ENCODE data around the gene ZNF432. TPM values are rescaled to one million over a fixed set of nuclear protein-coding genes. Genes with fewer than 3 reads are reported as not detected.
"Not testable (repeated sequence)": the region's sequence is repeated elsewhere in the genome, so short reads cannot be mapped to it uniquely, and the experiment has no call there.

The ZNF432 gene
- total RNA-seq = 1 to 10 TPM; 8.3 to 8.8 TPM

DNA sequence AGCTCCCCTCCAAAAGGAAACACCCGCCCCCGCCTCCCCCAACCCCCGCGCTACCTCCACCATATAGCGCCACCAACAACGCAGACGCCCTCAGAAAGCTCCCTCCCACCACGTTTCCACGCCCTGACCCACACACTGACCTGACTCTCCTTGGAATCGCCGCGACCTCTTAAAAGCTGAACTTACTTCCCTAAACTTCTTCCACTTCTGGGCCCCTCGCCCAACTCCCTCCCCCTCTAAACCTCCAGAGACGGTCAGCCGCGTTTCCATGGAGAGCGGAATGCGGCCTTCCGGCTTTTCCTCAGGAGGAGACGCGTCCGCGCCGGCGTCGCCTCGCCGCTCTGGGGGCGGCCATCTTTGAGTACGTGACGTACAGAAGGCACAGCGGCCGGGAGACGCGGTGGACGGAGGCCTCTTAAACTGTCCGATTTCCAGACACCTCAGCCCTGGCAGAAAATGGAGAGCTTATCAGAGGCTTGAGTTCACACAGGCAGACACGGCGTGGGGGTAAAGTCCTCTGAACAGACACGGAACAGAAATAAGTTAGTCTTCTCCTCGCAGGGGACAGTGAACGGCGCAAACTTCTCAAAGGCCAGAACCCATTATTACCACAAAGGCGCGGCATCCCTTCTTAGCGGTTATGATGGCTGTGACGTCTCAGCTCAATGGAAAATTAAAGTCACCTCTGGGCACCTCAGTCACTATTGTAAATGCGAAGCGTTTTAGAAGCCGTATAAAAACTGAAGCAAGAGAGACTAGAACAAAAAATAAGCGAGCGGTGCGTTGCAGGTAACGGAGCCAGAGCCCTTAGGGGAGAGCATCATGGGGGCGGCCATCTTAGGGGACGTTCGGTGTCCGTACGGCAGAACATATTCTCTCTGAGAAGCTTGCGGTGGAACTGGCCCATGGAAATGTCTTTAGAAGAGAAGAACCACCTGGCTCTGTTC, at the start of gene ZNF432:
TSS of gene ZNF432 (minus strand) at position 284 of the 947 bp plus-strand sequence. CDS start 1,970 bp downstream, outside the sequence.
- DNase-seq = peak; percentile 87
- Mint-ChIP-seq H3K27me3 (no peaks in the 10 kb centered on the region), H3K36me3 (peaks cover 77% of the 10 kb centered on the region), H3K27ac (peak within 1 kb of the TSS; percentile 97), H3K4me1 (ENCODE audit: low read depth) (peaks cover 13% of the 10 kb centered on the region), H3K4me3 (peak within 1 kb of the TSS; percentile 92), H3K9me3 (peaks cover 58% of the 10 kb centered on the region)
- intact Hi-C loops (cut with micrococcal nuclease) = loop anchor here (1.0 to 5.0 kb wide), 5 partner anchors 21 to 1283 kb away; partner anchors contain the start of genes ZNF350, ZNF613, ZNF614 and ZNF845
- POLR2A ChIA-PET = interaction anchor here (0.6 to 1.6 kb wide), 6 partner anchors 11 to 178 kb away, joined by 3 to 8 read pairs (median 3); partner anchors contain the start of gene ZNF614
- CTCF ChIA-PET = no interaction called here

DNA sequence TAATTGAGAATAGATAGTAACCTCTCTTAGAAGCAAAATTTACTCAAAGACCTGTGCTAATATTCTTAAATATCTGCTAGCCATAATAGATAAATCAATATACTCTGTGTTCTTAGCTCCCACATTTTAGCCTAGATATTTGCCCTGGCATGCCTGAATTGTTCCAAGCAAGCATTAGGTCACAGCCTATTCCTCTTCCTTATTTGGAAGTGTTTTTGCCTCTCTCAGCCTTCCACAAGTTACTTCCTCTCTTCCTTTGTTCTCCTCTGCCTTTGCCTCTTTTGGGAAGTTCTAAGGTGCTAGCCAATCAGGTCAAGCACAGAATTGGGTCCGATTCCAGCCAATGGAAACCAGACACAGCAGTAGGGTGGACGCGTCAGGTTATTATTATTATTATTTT, 47.8 kb upstream of the ZNF432 start:
- Mint-ChIP-seq H3K36me3 (peaks cover 55% of the 10 kb centered on the region), H3K4me3 (peak overlapping the region; percentile 87), H3K4me1 (ENCODE audit: low read depth) (peaks cover 29% of the 10 kb centered on the region), H3K9me3 (peaks cover 70% of the 10 kb centered on the region)
- DNase-seq; H3K27me3 Mint-ChIP-seq; POLR2A ChIA-PET; H3K27ac Mint-ChIP-seq; CTCF ChIA-PET; intact Hi-C loops (cut with micrococcal nuclease): not testable (repeated sequence)

DNA sequence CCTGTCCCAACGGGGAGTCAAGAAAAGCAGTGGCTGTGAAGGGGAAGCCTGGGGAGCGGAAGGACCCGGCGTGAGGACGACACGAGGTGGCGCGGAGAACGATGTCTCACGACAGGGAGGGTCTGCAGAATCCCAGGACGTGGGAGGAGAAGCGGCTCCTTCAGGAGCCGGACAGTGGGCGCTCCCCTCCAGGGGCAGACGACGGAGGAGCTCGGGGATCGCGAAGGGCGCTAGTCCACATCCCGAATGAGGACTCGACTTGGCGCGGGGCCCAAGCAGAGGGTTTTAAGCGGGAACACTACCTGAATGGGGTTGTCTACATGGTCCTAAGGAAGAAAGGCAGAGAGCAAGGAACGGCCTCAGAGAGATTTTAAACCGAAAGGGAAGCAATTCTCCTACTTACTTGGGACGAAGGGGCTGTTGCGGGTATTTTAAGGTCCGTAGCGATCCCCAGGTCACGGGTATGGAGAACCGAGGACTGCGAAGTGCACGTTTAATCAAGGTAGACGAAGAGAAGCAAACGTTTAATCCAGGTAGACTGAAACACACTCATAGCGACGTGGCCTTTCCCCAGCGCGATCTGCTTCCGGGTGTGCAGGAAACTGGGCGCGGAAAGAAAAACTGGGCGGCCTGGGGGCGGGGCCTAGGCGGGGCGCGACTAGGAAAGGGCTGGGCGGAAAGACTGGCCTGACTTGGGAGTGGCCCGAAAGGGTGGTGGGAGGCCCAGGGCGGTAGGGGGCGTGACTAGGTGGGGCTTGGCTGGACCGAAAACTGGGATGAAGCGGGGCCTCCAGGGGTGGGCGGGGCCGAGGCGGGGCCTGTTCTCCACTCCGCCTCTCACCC, 46.8 kb upstream of the ZNF432 start, which contains the start of gene ZNF841:
TSS of gene ZNF841 (minus strand) at position 594 of the 843 bp plus-strand sequence. CDS start 10,964 bp downstream, outside the sequence.
- intact Hi-C loops (cut with micrococcal nuclease) = loop anchor here (1.0 kb wide), 1 partner anchor 44 kb away; the partner anchor contains the start of gene ZNF616
- peaks cover 74% of the 10 kb centered on the region for H3K9me3 Mint-ChIP-seq
- no peaks in the 10 kb centered on the region for H3K27me3 Mint-ChIP-seq
- H3K4me1 Mint-ChIP-seq (ENCODE audit: low read depth) = peaks cover 29% of the 10 kb centered on the region
- peak; percentile 95 for DNase-seq
- CTCF ChIA-PET = no interaction called here
- POLR2A ChIA-PET = no interaction called here
- H3K36me3 Mint-ChIP-seq = peaks cover 64% of the 10 kb centered on the region
- H3K4me3 Mint-ChIP-seq = peak within 1 kb of the TSS; percentile 87
- peak within 1 kb of the TSS; percentile 91 for H3K27ac Mint-ChIP-seq

DNA sequence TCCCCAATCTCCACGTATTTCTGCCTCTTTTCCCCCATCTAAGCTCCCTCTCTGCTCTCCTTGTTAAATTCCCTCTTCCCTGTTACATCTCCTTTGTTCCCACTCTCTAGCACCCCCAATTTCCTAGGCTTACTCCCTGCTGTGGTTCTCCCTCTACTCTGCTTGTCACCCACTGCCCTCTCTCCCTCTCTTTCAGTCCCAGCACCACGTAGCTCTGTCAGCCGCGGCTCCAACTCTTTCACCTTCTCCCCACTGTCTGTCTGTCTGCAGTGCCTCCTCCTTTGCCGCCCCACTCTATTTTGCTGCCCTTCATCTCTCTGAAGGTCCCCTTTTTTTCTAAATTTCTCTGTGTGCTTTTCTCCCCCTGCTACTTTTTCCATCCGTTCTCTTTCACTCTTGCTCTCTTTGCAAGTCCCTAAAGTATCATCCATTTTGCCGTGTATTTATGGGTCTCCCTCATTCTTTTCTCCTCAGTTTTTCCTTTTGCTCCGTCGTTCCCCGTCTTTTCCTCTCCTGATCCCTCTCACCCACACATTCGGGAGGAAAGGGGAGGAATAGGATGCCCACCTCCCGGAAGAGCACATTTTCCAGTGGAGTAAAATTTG, 46.0 kb upstream of the ZNF432 start:
- CTCF ChIA-PET = interaction anchor here (0.8 kb wide), 1 partner anchor 142 kb away, joined by 3 read pairs; no protein-coding TSS in a partner anchor
- no peaks in the 10 kb centered on the region for H3K27me3 Mint-ChIP-seq
- H3K4me3 Mint-ChIP-seq = peak overlapping the region; percentile 87
- peaks cover 77% of the 10 kb centered on the region for H3K9me3 Mint-ChIP-seq
- H3K27ac Mint-ChIP-seq = peak overlapping the region; percentile 91
- no peak for DNase-seq
- POLR2A ChIA-PET = interaction anchor here (0.5 kb wide), 1 partner anchor 1474 kb away, joined by 3 read pairs; no protein-coding TSS in a partner anchor
- intact Hi-C loops (cut with micrococcal nuclease) = loop anchor here (1.0 kb wide), 1 partner anchor 45 kb away; the partner anchor contains the start of gene ZNF616
- peaks cover 71% of the 10 kb centered on the region for H3K36me3 Mint-ChIP-seq
- peaks cover 31% of the 10 kb centered on the region for H3K4me1 Mint-ChIP-seq (ENCODE audit: low read depth)

DNA sequence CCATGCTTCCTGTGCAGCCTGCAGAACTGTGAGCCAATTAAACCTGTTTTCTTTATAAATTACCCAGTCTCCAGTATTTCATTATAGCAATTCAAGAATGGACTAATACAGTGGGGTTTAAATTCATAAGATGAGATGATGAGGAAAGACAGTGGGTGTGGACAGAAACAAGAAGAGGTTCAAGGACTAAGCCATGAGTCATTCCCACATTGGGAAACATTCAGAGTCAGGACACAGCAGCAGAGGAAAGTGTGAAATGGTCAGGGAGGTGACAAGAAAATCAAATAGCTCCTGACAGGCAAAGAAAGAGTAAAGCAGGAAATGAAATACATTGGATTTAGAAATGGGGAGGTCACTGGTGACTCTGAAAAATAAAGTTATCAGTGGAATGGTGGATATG, 37.8 kb upstream of the ZNF432 start:
- no peak for DNase-seq
- ChIA-PET CTCF (no interaction called here), POLR2A (no interaction called here)
- H3K9me3 Mint-ChIP-seq = peaks cover 83% of the 10 kb centered on the region
- peaks cover 2% of the 10 kb centered on the region for H3K4me1 Mint-ChIP-seq (ENCODE audit: low read depth)
- intact Hi-C loops (cut with micrococcal nuclease) = no loop called here
- H3K27me3 Mint-ChIP-seq = no peaks in the 10 kb centered on the region
- H3K4me3 Mint-ChIP-seq = no peak overlapping the region
- peaks cover 96% of the 10 kb centered on the region for H3K36me3 Mint-ChIP-seq
- no peak overlapping the region for H3K27ac Mint-ChIP-seq

DNA sequence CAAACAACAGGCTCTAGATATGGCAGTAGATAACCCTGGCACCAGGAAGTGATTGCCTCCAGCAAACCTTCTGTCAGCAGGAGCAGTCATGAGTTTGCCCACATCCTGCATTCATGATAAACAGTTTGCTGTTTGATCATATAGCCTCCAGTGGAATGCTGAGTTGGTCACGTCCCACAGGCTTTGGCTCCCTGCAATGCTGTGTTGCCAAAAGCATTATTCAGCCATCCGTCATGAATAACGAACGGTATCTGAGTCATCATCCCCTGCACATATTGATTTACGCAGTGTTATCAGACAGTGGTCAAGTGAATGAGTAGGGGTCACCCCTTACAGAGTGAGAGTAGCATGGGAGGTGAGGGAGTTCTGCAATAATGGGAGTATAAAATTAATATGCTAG, 21.9 kb upstream of the ZNF432 start:
- ChIA-PET CTCF (no interaction called here), POLR2A (no interaction called here)
- Mint-ChIP-seq H3K4me1 (ENCODE audit: low read depth) (no peaks in the 10 kb centered on the region), H3K27me3 (no peaks in the 10 kb centered on the region), H3K36me3 (peaks cover 93% of the 10 kb centered on the region), H3K4me3 (no peak overlapping the region), H3K27ac (no peak overlapping the region), H3K9me3 (peaks cover 90% of the 10 kb centered on the region)
- intact Hi-C loops (cut with micrococcal nuclease) = no loop called here
- DNase-seq = no peak

DNA sequence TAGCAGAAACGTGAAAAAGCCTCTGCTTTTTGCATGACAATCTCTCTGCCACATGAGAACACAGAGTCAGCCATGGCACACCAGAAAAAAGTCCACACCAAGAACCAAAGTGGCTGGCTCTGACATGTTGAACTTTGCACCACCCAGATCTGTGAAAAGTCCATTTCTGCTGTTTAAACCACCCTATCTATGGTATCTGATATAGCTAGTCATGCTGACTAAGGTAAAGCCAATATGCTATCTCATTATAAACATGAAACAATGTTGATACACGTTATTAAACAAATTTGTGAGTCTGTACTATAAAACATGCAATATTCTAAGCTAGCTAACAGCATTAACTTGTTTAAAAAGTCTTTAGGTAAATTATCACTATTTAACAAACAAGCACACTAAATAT, 21.0 kb upstream of the ZNF432 start:
- H3K4me1 Mint-ChIP-seq (ENCODE audit: low read depth) = no peaks in the 10 kb centered on the region
- intact Hi-C loops (cut with micrococcal nuclease) = no loop called here
- POLR2A ChIA-PET = no interaction called here
- H3K27ac Mint-ChIP-seq = no peak overlapping the region
- peaks cover 93% of the 10 kb centered on the region for H3K36me3 Mint-ChIP-seq
- H3K9me3 Mint-ChIP-seq = peaks cover 90% of the 10 kb centered on the region
- no peak overlapping the region for H3K4me3 Mint-ChIP-seq
- CTCF ChIA-PET = no interaction called here
- H3K27me3 Mint-ChIP-seq = no peaks in the 10 kb centered on the region
- DNase-seq = no peak

DNA sequence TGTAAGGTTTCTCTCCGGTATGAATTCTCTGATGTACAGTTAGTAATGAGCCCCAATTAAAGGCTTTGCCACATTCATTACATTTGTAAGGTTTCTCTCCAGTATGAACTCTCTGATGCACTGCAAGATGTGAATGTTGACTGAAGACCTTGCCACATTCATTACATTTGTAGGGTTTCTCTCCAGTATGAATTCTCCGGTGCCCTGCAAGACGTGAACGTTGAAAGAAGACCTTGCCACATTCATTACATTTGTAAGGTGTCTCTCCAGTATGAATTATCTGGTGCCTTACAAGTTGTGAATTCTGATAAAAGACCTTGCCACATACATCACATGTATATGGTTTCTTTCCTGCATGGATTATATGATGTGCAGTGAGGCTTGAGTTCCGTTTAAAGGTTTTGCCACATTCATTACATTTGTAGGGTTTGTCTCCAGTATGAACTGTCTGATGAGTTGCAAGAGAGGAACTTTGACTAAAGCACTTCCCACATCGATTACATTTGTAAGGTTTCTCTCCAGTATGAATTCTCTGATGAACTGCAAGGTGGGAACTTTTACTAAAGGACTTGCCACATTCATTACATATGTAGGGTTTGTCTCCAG, 17.7 kb upstream of the ZNF432 start:
- Mint-ChIP-seq H3K27ac (no peak overlapping the region), H3K4me3 (no peak overlapping the region), H3K4me1 (ENCODE audit: low read depth) (no peaks in the 10 kb centered on the region), H3K9me3 (peaks cover 85% of the 10 kb centered on the region), H3K36me3 (peaks cover 89% of the 10 kb centered on the region), H3K27me3 (no peaks in the 10 kb centered on the region)
- intact Hi-C loops (cut with micrococcal nuclease) = no loop called here
- ChIA-PET CTCF (no interaction called here), POLR2A (no interaction called here)
- no peak for DNase-seq

DNA sequence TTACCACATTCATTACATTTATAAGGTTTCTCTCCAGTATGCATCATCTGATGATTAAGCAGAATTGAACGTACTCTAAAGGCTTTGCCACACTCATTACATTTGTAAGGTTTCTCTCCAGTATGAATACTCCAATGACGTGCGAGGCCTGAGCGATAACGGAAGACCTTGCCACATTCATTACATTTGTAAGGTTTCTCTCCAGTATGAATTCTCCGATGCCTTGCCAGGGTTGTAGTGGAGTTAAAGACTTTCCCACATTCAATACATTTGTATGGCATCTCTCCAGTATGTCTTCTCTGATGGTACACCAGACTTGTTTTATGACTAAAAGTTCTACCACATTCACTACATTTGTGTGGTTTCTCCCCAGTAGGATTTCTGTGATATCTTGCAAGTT, 16.8 kb upstream of the ZNF432 start:
- intact Hi-C loops (cut with micrococcal nuclease) = no loop called here
- Mint-ChIP-seq H3K27me3 (no peaks in the 10 kb centered on the region), H3K27ac (no peak overlapping the region), H3K4me3 (no peak overlapping the region), H3K9me3 (peaks cover 85% of the 10 kb centered on the region), H3K36me3 (peaks cover 87% of the 10 kb centered on the region), H3K4me1 (ENCODE audit: low read depth) (no peaks in the 10 kb centered on the region)
- DNase-seq = no peak
- CTCF ChIA-PET = no interaction called here
- POLR2A ChIA-PET = no interaction called here

DNA sequence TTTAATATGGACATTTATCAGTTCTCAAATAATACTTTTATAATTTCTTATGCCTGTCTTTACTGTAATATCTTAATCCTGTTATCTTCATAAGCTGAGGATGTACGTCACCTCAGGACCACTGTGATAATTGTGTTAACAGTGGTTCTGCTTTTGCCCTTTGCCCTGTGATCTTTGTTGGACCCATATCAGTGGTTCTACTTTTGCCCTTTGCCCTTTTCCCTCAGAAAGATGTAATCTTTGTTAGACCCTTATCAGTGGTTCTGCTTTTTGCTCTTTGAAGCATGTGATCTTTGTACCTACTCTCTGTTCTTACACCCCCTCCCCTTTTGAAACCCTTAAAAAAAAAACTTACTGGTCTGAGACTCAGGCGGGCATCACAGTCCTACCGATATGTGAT, 7.8 kb upstream of the ZNF432 start:
- peaks cover 91% of the 10 kb centered on the region for H3K9me3 Mint-ChIP-seq

DNA sequence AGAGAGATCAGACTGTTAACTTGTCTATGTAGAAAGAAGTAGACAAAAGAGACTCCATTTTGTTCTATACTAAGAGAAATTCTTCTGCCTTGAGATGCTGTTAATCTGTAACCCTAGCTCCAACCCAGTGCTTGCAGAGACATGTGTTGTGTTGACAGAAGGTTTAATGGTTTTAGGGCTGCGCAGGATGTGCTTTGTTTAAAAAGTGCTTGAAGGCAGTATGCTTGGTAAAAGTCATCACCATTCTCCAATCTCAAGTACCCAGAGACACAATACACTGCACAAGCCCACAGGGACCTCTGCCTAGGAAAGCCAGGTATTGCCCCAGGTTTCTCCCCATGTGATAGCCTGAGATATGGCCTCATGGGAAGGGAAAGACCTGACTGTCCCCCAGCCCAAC, 3.1 kb upstream of the ZNF432 start:
- POLR2A ChIA-PET; H3K4me3 Mint-ChIP-seq; H3K27me3 Mint-ChIP-seq; CTCF ChIA-PET; intact Hi-C loops (cut with micrococcal nuclease); DNase-seq; H3K27ac Mint-ChIP-seq: not testable (repeated sequence)
- peaks cover 79% of the 10 kb centered on the region for H3K36me3 Mint-ChIP-seq
- peaks cover 66% of the 10 kb centered on the region for H3K9me3 Mint-ChIP-seq
- H3K4me1 Mint-ChIP-seq (ENCODE audit: low read depth) = peaks cover 13% of the 10 kb centered on the region

More for the DNA sequence above, 7.8 kb upstream of the ZNF432 start:
- H3K4me1 Mint-ChIP-seq (ENCODE audit: low read depth); CTCF ChIA-PET; intact Hi-C loops (cut with micrococcal nuclease); H3K4me3 Mint-ChIP-seq; H3K27ac Mint-ChIP-seq; DNase-seq; H3K27me3 Mint-ChIP-seq; POLR2A ChIA-PET: not testable (repeated sequence)
- peaks cover 77% of the 10 kb centered on the region for H3K36me3 Mint-ChIP-seq
